ENCODE measurements around the gene SHANK1.
"Not testable (repeated sequence)": the region's sequence is repeated elsewhere in the genome, so short reads cannot be mapped to it uniquely, and the experiment has no call there.

Gene SHANK1

DNA sequence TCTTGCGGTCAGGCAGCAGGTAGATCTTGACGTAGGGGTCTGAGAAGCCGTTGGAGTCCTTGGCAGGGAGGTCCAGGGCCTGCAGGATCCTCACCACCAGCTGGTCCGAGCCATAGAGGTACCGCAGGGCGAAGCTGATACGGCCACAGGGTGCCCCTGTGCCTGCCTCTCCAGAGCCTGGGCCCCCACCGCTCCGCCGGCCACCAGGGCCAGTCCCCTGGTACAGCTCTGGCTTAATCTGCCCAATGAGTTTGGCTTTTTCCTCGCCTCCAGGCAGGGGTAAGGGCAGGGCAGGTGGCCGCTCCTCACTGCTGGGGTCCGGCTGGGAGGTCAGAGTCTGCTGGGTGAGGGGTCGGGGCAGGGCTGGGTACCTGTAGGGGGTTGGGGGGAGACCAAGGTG is 89.8 kb downstream of the SHANK1 start:
- no peak for DNase-seq (ENCODE audit: insufficient read length, low spot score)
- no peak for FAIRE-seq
- no peak for TF ChIP-seq POLR2AphosphoS5 (IDR thresholded peaks at IDR 0.05; ENCODE audit: low read depth, low read length)
- TF ChIP-seq SPI1 (IDR thresholded peaks at IDR 0.05; ENCODE audit: low read depth, low read length), result no peak
- no peak for TF ChIP-seq POU2F2 (IDR thresholded peaks at IDR 0.05; ENCODE audit: low read depth, low read length)
- TF ChIP-seq POLR2A (IDR thresholded peaks at IDR 0.05; ENCODE audit: low read depth, low read length), result no peak
- TF ChIP-seq PAX5 (IDR thresholded peaks at IDR 0.05; ENCODE audit: insufficient read depth, low read length, severe bottlenecking), result no peak
- no peak for TF ChIP-seq TAF1 (IDR thresholded peaks at IDR 0.05; ENCODE audit: low read depth, low read length)

DNA sequence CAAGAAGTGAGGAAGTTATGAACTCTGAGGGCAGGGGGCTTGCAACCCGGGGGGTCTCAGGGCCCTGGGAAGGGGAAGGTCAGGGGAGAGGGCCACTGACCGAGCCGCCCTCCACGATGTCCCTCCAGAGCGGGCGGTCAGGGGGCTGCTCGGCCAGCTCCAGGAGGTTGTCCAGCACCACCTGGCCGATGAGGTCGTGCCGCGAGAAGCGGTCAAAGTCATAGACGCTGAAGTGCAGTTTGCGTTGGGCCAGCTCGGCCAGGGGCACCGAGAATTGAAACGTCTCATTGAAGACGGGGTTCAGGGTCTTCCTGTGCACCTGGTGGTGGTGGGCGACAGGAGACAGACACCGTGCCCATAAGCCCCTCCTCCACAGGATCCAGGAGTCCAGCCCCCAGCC is 90.4 kb downstream of the SHANK1 start:
- no peak for TF ChIP-seq POLR2AphosphoS5 (IDR thresholded peaks at IDR 0.05; ENCODE audit: low read depth, low read length)
- no peak for TF ChIP-seq POU2F2 (IDR thresholded peaks at IDR 0.05; ENCODE audit: low read depth, low read length)
- no peak for TF ChIP-seq SPI1 (IDR thresholded peaks at IDR 0.05; ENCODE audit: low read depth, low read length)
- no peak for TF ChIP-seq TAF1 (IDR thresholded peaks at IDR 0.05; ENCODE audit: low read depth, low read length)
- no peak for TF ChIP-seq PAX5 (IDR thresholded peaks at IDR 0.05; ENCODE audit: insufficient read depth, low read length, severe bottlenecking)
- TF ChIP-seq POLR2A (IDR thresholded peaks at IDR 0.05; ENCODE audit: low read depth, low read length), result no peak
- no peak for FAIRE-seq
- DNase-seq (ENCODE audit: insufficient read length, low spot score), result no peak

DNA sequence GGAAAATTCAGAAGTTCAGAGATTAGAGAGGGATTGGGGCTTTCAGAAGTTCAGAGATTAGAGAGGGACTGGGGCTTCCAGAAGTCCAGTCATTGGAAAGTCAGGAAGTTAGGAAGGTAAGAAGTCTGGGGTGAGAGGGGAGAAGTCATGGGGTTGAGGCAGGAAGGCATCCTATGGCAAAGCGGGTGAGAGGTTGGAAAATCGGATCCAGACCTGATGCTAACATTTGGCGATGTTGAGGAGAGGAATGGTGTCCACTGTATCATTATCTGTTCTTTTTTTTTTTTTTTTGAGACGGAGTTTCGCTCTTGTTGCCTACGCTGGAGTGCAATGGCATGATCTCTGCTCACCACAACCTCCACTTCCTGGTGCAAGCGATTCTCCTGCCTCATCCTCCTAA is 91.1 kb downstream of the SHANK1 start:
- TF ChIP-seq POLR2A (IDR thresholded peaks at IDR 0.05; ENCODE audit: low read depth, low read length), result no peak
- TF ChIP-seq POLR2AphosphoS5 (IDR thresholded peaks at IDR 0.05; ENCODE audit: low read depth, low read length), result no peak
- DNase-seq (ENCODE audit: insufficient read length, low spot score) (no peak), FAIRE-seq (no peak)

DNA sequence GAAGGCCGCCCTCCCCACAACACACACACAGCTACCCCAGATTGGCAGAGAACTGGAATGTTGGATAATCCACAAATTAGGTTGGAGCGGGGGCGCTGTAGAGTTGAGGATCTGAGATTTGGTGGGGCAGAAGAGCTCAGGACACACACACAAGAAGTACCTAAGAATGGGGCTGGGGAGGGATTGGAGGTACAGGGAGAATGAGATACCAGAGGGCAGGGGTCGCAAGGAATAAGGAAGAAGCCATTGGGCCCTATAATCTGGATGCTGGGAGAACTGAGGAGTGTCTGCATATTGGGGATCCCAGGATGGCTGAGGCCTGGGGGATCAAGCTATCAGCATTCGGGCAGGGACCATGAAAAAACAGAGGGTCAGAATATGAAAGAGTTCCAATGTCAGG is 91.5 kb downstream of the SHANK1 start:
- TF ChIP-seq SPI1 (IDR thresholded peaks at IDR 0.05; ENCODE audit: low read depth, low read length) (no peak), POU2F2 (IDR thresholded peaks at IDR 0.05; ENCODE audit: low read depth, low read length) (no peak), POLR2AphosphoS5 (IDR thresholded peaks at IDR 0.05; ENCODE audit: low read depth, low read length) (no peak), POLR2A (IDR thresholded peaks at IDR 0.05; ENCODE audit: low read depth, low read length) (no peak), TAF1 (IDR thresholded peaks at IDR 0.05; ENCODE audit: low read depth, low read length) (no peak)
- DNase-seq (ENCODE audit: insufficient read length, low spot score) (no peak), FAIRE-seq (no peak)

DNA sequence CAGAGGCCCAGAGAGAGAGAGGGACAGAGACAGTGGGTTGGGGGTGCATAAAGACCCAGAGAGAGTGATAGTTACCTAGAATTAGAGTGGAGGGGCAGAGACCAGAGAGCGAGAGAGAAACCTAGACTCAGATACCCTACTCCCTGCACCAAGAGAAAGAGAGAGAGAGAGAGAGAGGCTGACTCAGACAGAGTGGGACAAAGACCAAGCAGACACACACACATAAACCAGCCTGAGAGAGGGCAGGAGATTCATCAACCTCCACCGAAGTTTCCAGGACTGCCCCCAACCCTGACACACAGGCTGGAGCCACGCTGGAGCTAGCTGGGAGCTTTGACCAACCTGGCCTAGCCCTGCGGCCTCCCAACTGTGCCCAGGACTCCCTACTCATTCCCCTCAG is 92.8 kb downstream of the SHANK1 start:
- FAIRE-seq (no peak), DNase-seq (ENCODE audit: insufficient read length, low spot score) (no peak)
- TF ChIP-seq POU2F2 (IDR thresholded peaks at IDR 0.05; ENCODE audit: low read depth, low read length) (no peak), POLR2AphosphoS5 (IDR thresholded peaks at IDR 0.05; ENCODE audit: low read depth, low read length) (no peak), SPI1 (IDR thresholded peaks at IDR 0.05; ENCODE audit: low read depth, low read length) (no peak), PAX5 (IDR thresholded peaks at IDR 0.05; ENCODE audit: insufficient read depth, low read length, severe bottlenecking) (no peak), POLR2A (IDR thresholded peaks at IDR 0.05; ENCODE audit: low read depth, low read length) (no peak), TAF1 (IDR thresholded peaks at IDR 0.05; ENCODE audit: low read depth, low read length) (no peak)

DNA sequence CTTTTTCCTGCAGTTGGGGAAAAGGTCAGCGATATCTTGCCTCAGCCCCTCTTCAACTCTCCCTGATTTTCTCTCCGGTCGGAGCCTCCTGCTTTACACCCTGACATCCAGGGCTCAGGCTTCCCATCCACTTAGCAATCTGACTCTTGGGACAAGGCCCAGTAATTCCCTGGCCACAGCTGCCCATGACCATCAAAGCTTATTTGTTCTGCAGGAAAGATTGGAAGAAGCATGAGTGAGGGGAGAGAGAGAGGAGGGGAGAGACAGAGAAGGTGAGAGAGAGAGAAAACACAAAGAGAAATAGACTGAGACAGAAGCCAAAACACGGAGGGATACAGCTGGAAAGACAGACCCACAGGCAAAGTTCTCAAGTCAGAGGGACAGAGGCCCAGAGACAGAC is 93.6 kb downstream of the SHANK1 start:
- FAIRE-seq (no peak), DNase-seq (ENCODE audit: insufficient read length, low spot score) (no peak)
- TF ChIP-seq TAF1 (IDR thresholded peaks at IDR 0.05; ENCODE audit: low read depth, low read length) (no peak), POU2F2 (IDR thresholded peaks at IDR 0.05; ENCODE audit: low read depth, low read length) (no peak), SPI1 (IDR thresholded peaks at IDR 0.05; ENCODE audit: low read depth, low read length) (no peak)

DNA sequence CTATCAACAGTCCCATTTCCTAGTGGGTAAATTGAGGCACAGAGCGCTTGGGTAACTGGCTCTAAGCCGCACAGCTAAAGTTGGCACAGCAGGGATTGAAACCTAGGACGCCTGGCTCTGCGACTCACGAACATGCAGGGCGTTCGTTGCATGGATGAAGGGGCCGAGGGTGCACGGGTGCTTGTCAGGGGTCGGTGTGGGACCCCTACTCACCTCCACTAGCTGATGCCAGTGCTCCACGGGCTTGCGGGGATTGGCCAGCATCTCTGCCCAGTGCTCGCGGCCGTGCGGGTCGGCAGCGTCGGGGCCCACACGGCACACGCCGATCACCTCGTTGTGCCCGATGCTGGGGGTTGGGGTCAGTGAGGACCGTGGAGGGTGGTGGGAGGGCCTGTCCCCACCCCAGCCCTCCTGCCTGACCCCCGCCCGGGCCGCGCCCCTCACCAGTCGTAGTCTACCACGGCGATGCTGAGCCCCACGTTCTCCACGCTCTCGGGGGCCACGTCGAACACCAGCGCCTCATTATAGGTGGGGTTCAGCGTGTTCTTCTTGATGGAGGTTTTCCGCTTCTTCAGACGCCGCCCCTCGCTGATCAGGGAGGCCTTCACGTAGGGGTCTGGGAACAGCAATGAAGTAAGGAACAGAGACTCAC is 94.5 kb downstream of the SHANK1 start:
- DNase-seq (ENCODE audit: insufficient read length, low spot score) (no peak), FAIRE-seq (no peak)
- TF ChIP-seq POU2F2 (IDR thresholded peaks at IDR 0.05; ENCODE audit: low read depth, low read length), result no peak
- no peak for TF ChIP-seq PAX5 (IDR thresholded peaks at IDR 0.05; ENCODE audit: insufficient read depth, low read length, severe bottlenecking)
- TF ChIP-seq POLR2AphosphoS5 (IDR thresholded peaks at IDR 0.05; ENCODE audit: low read depth, low read length), result no peak
- no peak for TF ChIP-seq SPI1 (IDR thresholded peaks at IDR 0.05; ENCODE audit: low read depth, low read length)
- TF ChIP-seq POLR2A (IDR thresholded peaks at IDR 0.05; ENCODE audit: low read depth, low read length), result no peak
- TF ChIP-seq TAF1 (IDR thresholded peaks at IDR 0.05; ENCODE audit: low read depth, low read length), result no peak

DNA sequence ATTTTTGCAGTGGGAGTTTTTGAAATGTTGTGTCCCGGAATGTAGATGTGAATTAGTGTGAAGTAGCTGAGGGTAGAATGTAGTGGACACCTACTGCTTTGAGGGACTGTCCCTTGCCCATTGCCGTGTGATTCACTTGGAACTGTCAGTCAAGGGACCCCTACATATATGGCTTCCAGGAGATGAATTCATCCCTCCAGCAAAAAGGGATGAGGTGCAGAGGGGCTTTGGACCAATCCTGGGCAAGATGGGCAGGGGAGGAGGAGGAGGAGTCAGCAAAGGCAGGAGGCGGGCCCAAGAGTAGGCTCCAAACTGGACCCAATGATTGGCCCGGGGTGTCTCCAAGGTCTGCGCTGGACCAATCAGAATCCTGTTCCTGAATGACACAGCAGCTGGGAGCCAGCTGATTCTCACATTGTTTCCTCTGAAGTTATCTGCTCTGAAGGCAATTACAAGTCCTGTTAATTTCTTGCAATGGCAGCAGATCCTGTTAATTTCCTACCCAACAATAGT is 99.2 kb downstream of the SHANK1 start:
- not testable (repeated sequence) for DNase-seq (ENCODE audit: insufficient read length, low spot score); FAIRE-seq

DNA sequence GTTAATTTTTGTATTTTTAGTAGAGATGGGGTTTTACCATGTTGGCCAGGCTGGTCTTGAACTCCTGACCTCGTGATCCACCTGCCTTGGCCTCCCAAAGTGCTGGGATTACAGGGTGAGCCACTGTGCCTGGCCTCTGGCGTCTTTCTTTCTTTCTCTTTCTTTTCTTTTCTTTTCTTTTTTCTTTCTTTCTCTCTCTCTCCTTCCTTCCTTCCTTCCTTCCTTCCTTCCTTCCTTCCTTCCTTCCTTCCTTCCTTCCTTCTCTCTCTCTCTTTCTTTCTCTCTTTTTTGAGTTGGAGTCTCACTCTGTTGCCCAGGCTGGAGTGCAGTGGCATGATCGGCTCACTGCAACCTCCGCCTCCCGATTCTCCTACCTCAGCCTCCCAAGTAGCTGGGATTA is 100.4 kb downstream of the SHANK1 start:
- not testable (repeated sequence) for FAIRE-seq; DNase-seq (ENCODE audit: insufficient read length, low spot score)

DNA sequence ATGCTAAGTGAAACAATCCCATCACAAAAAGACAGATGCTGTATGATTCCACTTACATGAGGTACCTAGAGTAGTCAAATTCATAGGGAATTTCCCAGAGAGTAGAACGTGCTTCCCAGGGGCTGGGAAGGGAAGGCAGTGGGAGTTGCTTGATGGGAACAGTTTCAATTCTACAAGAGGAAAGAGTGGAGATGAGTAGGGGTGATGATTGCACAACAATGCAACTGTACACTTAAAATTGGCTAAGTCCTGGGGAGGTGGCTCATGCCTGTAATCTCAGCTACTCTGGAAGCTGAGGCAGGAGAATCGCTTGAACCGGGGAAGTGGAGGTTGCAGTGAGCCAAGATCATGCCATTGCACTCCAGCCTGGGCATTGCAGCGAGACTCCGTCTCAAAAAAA is 101.2 kb downstream of the SHANK1 start:
- not testable (repeated sequence) for DNase-seq (ENCODE audit: insufficient read length, low spot score); FAIRE-seq

DNA sequence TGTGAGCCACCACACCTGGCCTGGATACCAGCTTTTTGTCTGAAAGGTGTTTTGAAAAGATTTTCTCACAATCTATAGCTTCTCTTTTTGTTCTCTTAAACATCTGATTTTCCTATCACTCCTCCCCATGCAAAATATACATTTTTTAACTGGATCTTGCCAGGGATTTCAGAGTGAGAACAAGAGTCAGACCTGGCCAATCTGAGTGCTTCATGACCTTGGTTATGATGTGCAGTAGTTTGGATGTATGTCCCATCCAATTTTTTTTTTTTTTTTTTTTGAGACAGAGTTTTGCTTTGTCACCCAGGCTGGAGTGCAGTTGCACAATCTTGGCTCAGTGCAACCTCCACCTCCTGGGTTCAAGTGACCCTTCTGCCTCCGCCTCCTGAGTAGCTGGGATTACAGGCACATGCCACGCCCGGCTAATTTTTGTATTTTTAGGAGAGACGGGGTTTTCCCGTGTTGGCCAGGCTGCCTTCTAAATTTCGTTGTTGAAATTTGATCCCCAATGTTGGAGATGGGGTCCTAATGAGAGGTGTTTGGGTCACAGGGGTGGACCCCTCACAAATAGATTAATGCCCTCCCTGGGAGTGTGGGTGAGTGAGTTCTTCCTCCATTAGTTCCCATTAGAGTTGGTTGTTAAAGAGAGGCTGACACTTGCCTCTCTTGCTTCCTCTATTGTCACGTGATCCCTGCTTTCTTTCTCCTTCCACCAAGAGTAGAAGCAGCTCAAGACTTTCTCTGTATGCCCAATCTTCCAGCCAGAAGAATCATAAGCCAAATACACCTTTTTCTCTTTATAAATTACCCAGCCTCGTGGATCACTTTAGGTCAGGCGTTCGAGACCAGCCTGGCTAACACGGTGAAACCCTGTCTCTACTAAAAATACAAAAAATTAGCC is 106.8 kb downstream of the SHANK1 start:
- DNase-seq (ENCODE audit: insufficient read length, low spot score); FAIRE-seq: not testable (repeated sequence)

Data from GM12891 (cell line).